ENCODE measurements around the gene PIWIL4.

PIWIL4 gene

DNA sequence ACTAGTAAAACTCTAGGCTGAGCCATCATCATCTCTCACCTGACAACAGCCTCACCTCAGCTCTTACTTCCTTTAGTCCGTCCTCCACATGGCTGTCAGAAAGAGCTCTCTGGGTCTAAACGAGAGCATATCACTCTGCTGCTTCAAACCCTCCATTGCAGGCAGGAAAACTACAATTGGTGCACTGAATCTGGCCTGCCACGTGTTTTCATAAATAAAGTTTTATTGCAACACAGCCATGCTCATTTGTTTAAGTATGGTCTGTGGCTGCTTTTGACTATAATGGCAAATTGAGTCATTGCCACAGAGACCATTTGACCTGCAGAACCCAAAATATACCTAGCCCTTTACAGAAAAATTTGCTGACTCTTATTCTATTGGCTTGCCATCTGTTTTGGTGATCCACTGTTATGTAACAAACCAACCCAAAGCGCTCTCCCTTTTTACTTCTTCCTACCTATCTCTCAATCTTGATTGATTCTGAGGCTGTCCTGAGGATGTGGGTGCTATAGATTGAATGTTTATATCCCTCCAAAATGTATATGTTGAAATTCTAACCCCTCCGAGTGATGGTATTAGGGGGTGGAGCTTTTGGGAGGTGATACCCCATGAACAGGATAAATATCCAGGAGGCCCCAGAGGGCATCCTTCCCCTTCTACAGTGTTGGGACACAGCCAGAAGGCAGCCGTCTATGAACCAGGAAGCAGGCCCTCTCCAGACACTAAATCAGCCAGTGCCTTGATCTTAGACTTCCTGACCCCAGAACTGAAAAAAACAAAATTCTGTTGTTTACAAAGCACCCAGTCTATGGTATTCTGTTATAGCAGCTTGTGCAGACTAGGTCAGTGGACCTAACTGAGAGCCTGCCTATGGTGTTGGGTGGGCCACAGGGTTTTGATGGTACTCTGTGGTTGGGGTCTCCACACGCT is 99.9 kb downstream of the PIWIL4 start:
- no peak for DNase-seq

DNA sequence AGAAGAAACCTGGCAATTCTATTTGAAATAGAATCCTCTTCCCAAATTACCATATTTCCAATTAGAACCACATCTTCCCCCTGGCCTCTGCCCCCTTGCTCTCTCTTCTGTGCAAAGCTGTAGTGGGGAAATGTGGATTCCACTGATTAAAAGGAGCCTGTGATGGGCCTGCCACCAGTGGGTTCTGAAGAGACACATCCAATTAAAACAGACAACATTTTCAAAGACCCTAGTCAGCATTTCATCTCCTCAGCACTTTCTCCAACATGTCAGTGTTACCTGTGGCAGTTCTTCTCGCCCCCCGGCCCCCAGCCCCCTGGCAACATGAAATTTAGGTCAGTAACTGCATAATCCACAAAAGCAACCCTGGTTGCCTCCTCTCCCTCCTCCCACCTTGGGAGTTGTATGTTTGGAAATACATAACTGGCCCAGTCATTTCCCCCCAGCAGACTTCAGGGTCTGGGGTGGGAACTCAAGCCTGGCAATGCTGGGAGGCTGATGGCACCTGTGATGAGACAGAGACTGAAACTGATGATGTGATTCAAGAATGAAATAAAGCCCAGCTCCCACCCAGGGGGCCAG is 101.1 kb downstream of the PIWIL4 start:
- no peak for DNase-seq

DNA sequence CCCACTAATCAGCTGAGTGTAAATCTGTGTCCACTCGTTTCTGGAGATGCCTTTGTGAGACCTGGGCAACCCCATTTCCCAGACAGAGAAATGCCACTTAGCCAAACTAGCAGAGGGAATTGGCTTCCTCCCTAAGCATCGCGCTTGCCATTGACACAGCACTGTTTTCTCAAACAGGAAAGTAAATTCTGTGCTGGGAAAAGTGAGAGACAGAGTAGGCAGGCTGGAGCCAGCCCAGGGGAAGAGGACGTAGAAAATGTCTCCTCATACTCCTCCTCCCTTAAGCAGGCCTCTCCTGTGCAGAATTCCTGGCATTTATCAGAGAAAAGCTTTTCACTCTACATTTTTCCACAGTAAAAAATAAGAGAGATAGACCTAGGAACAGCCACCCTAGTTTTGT is 101.9 kb downstream of the PIWIL4 start:
- no peak for DNase-seq
